Stimulated activated naive B cell treated with anti-CD40 and anti-IgM and Interleukin-4, amounts not matched to agents 10 μg/mL and 1 μg/mL and 100 μg/mL, for 72 hours (primary cell): ENCODE results near the gene ADGRV1.
"Not testable (repeated sequence)": the region's sequence is repeated elsewhere in the genome, so short reads cannot be mapped to it uniquely, and the experiment has no call there.

Experiments
- ATAC-seq, 2 donors: fragments of 150-1000 bp; cut with Tn5 transposase; replicated peaks; 2 replicates each; pipeline ENCODE4 v1.10.0; 2021; ENCODE audit warnings: moderate library complexity in 1 of 2
- DNase-seq: peaks from one replicate; pipeline ENCODE4 v3.0.0; 2021
- H3K27ac Mint-ChIP-seq: one replicate; pipeline ENCODE4 v1.8.0; 2022; ENCODE audit warnings: mild to moderate bottlenecking, mixed read lengths
- H3K27me3 Mint-ChIP-seq, 2 donors: one replicate each; pipeline ENCODE4 v1.8.0; 2022; ENCODE audit warnings: mixed read lengths in 2 of 2
- H3K36me3 Mint-ChIP-seq, 2 donors: one replicate each; pipeline ENCODE4 v1.8.0; 2022; ENCODE audit warnings: mixed read lengths in 2 of 2, mild to moderate bottlenecking in 1 of 2
- H3K4me1 Mint-ChIP-seq, 2 donors: one replicate each; pipeline ENCODE4 v1.8.0; 2022; ENCODE audit warnings: mixed read lengths in 2 of 2, mild to moderate bottlenecking in 1 of 2
- H3K4me3 Mint-ChIP-seq, 2 donors: one replicate each; pipeline ENCODE4 v1.8.0; 2022; ENCODE audit warnings: mild to moderate bottlenecking in 2 of 2, mixed read lengths in 2 of 2, moderate library complexity in 1 of 2
- H3K9me3 Mint-ChIP-seq, 2 donors: one replicate each; pipeline ENCODE4 v1.8.0; 2022; ENCODE audit warnings: mixed read lengths in 2 of 2, mild to moderate bottlenecking in 1 of 2

Gene ADGRV1

DNA sequence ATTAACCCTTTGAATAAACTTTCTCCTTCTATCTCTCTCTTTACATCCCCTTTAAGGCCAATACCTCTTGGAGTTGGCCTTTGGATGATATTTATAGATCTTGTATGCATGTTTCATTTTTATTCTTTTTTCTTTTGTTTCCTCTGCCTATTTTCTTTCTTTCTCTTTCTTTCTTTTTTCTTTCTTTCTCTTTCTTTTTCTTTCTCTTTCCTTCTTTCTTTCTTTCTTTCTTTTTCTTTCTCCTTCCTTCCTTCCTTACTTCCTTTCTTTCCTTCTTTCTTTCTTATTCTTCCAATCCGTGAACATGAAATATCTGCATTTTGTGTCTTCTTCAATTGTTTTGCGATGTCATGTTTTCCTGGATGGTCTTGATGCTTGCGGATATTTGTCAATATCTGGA is 276.1 kb downstream of the ADGRV1 start:
- no peak for ATAC-seq
- Mint-ChIP-seq H3K9me3 (peaks cover 0 to 3% of the 10 kb centered on the region in 2 donors), H3K4me1 (no peaks in the 10 kb centered on the region), H3K27ac (no peak overlapping the region), H3K36me3 (no peaks in the 10 kb centered on the region), H3K27me3 (peaks cover 3 to 20% of the 10 kb centered on the region in 2 donors), H3K4me3 (no peak overlapping the region)
- no peak for DNase-seq

DNA sequence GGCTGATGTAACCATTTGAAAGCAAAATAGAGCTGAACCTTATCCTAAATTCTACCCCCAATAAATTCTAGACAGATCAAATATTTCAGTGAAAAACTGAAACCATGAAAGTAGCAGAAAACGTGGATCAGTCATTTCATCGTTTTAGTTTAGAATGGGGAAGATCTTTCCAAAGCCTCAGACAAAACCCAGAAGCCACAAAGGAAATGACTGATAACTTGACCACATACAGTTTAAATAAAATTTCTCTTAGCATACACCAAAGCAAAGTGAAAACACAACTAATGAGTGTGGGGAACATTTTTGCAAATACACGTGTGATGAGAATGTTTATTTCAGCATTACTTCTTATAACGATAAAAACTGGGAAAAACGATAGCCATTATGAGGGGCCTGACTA is 284.8 kb downstream of the ADGRV1 start:
- Mint-ChIP-seq H3K4me3 (no peak overlapping the region), H3K27me3 (peaks cover 12 to 22% of the 10 kb centered on the region in 2 donors), H3K36me3 (peaks cover 0 to 2% of the 10 kb centered on the region in 2 donors), H3K9me3 (peaks cover 0 to 2% of the 10 kb centered on the region in 2 donors), H3K27ac (no peak overlapping the region), H3K4me1 (no peaks in the 10 kb centered on the region)
- ATAC-seq (peak in 1 of 2 donors; percentile 42), DNase-seq (no peak)

DNA sequence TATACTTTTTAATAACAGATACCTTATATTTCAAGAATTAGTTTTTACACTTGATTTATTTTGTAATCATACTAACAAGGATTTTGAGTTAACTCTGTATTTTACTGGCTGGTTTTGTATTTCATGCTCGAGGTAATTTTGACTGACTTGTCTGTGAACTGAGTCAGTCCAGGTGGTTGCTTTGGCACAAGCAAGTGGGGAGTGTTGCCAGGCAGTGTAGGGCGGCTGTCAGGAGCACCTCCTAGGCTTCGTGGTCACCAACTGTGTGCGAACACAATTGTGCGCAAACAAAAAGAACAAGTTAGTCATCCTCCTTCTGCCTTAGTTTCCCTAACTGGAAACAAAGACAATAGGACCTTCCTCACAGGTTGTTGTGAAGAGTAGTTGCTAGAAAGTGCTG is 286.3 kb downstream of the ADGRV1 start:
- H3K4me1 Mint-ChIP-seq, result no peaks in the 10 kb centered on the region
- ATAC-seq (no peak), DNase-seq (no peak)
- H3K9me3 Mint-ChIP-seq, result peaks cover 0 to 2% of the 10 kb centered on the region in 2 donors
- H3K4me3 Mint-ChIP-seq, result no peak overlapping the region
- no peak overlapping the region for H3K27ac Mint-ChIP-seq
- peaks cover 9 to 10% of the 10 kb centered on the region in 2 donors for H3K27me3 Mint-ChIP-seq
- peaks cover 0 to 2% of the 10 kb centered on the region in 2 donors for H3K36me3 Mint-ChIP-seq

DNA sequence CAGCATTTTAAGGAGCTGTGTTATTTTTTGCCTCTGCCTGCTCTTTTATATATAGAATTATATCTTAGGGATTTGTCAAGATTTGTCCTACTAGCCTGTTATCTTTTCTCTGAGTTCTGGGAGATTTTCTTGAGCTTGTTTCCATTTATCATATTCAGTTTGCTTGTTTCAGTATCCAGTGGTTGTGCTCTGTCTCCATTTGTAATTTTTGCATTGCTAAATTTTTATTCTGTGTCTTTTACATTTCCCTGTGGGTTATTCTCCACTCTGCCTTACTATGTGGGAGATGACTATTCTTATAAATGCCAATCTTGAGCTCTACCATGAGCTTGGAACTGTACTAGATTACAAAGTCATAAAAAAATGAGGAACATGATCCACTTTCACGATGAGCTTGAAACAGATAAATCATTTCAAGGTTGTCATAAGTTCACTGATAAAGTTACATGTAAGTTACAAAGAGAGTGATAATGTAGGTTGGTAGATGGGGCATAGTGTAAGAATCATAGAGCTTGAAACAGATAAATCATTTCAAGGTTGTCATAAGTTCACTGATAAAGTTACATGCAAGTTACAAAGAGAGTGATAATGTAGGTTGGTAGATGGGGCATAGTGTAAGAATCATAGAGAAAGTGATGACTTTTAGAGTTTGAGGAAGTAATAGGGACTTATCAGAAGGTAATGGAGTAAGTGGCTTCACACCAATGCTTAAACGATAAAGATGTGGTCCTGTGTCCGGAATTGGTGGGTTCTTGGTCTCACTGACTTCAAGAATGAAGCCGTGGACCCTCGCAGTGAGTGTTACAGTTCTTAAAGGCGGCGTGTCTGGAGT is 287.3 kb downstream of the ADGRV1 start:
- ATAC-seq, result peak; percentile 51 to 57

DNA sequence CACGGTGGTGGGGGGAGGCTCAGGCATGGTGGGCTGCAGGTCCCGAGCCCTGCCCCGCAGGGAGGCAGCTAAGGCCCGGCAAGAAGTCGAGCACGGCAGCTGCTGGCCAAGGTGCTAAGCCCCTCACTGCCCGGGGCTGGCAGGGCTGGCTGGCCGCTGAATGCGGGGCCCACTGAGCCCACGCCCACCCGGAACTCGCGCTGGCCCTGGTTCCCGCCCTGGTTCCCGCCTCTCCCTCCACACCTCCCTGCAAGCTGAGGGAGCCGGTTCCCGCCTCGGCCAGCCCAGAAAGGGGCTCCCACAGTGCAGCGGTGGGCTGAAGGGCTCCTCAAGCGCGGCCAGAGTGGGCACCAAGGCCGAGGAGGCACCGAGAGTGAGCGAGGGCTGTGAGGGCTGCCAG is 289.0 kb downstream of the ADGRV1 start:
- H3K27me3 Mint-ChIP-seq, DNase-seq, ATAC-seq, H3K4me3 Mint-ChIP-seq, H3K4me1 Mint-ChIP-seq, H3K9me3 Mint-ChIP-seq, H3K36me3 Mint-ChIP-seq, H3K27ac Mint-ChIP-seq: not testable (repeated sequence)

More for the DNA sequence above, 287.3 kb downstream of the ADGRV1 start:
- Mint-ChIP-seq H3K9me3 (peaks cover 0 to 2% of the 10 kb centered on the region in 2 donors), H3K27me3 (peaks cover 4 to 9% of the 10 kb centered on the region in 2 donors), H3K4me3 (no peak overlapping the region), H3K27ac (no peak overlapping the region), H3K4me1 (no peaks in the 10 kb centered on the region), H3K36me3 (peaks cover 0 to 2% of the 10 kb centered on the region in 2 donors)
- DNase-seq, result no peak

- no peak overlapping the region for H3K4me3 Mint-ChIP-seq
- H3K36me3 Mint-ChIP-seq, result peaks cover 0 to 2% of the 10 kb centered on the region in 2 donors
- H3K9me3 Mint-ChIP-seq, result peaks cover 0 to 2% of the 10 kb centered on the region in 2 donors
- H3K4me1 Mint-ChIP-seq, result no peaks in the 10 kb centered on the region
- peak in 1 of 2 donors; percentile 23 for ATAC-seq
- H3K27me3 Mint-ChIP-seq, result peaks cover 0 to 9% of the 10 kb centered on the region in 2 donors
- H3K27ac Mint-ChIP-seq, result no peak overlapping the region
- no peak for DNase-seq
Observed at GRCh38 chr5:90849939-90850338, 291.3 kb downstream of the ADGRV1 start.

GRCh38 chr5:90852531-90852930 is 293.9 kb downstream of the ADGRV1 start:
- Mint-ChIP-seq H3K36me3 (no peaks in the 10 kb centered on the region), H3K27ac (no peak overlapping the region), H3K4me3 (no peak overlapping the region), H3K4me1 (no peaks in the 10 kb centered on the region), H3K27me3 (no peaks in the 10 kb centered on the region), H3K9me3 (no peaks in the 10 kb centered on the region)
- ATAC-seq (no peak), DNase-seq (no peak)

- DNase-seq (no peak), ATAC-seq (peak; percentile 38 to 45)
- H3K36me3 Mint-ChIP-seq, result no peaks in the 10 kb centered on the region
- H3K4me3 Mint-ChIP-seq, result no peak overlapping the region
- H3K27ac Mint-ChIP-seq, result no peak overlapping the region
- no peaks in the 10 kb centered on the region for H3K4me1 Mint-ChIP-seq
- H3K27me3 Mint-ChIP-seq, result no peaks in the 10 kb centered on the region
- H3K9me3 Mint-ChIP-seq, result no peaks in the 10 kb centered on the region
Observed at GRCh38 chr5:90853750-90854149, 295.2 kb downstream of the ADGRV1 start.

- no peaks in the 10 kb centered on the region for H3K9me3 Mint-ChIP-seq
- ATAC-seq (peak; percentile 78 to 79), DNase-seq (no peak)
- H3K27ac Mint-ChIP-seq, result no peak overlapping the region
- H3K27me3 Mint-ChIP-seq, result no peaks in the 10 kb centered on the region
- no peaks in the 10 kb centered on the region for H3K4me1 Mint-ChIP-seq
- H3K4me3 Mint-ChIP-seq, result no peak overlapping the region
- H3K36me3 Mint-ChIP-seq, result no peaks in the 10 kb centered on the region
Observed at GRCh38 chr5:90854169-90854568, 295.6 kb downstream of the ADGRV1 start.

DNA sequence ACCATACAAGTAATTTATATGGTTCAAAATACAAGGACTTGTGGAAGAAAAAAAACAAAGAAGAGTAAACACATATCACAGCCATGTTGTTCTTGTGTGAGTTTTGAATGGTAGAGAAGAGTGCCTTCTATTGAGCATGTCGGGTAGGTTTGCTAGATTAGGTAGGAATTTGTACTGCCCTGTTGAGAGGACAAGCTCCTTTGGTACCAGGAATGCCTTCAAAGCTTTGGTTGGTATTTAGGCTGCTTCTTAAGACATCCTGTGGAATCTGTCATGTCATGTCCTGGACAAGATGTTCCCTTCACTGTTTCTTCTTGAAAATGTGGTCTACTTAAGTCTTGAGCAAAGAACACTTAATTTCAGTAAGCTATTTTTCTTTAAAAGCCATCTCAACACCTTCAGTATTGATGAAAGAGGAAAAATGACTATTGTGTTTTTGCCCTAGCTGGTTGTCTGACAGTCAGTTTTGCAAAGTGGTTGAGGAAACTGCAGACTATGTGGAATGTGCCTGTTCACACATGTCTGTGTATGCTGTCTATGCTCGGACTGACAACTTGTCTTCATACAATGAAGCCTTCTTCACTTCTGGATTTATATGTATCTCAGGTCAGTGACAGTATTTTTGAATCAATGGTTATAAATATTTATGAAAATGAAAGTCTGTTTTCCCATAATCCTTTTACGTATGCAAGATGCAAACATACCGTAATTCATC is 296.9 kb downstream of the ADGRV1 start:
- DNase-seq (no peak), ATAC-seq (no peak)
- H3K27me3 Mint-ChIP-seq, result no peaks in the 10 kb centered on the region
- no peaks in the 10 kb centered on the region for H3K4me1 Mint-ChIP-seq
- H3K27ac Mint-ChIP-seq, result no peak overlapping the region
- H3K36me3 Mint-ChIP-seq, result no peaks in the 10 kb centered on the region
- no peak overlapping the region for H3K4me3 Mint-ChIP-seq
- H3K9me3 Mint-ChIP-seq, result no peaks in the 10 kb centered on the region

DNA sequence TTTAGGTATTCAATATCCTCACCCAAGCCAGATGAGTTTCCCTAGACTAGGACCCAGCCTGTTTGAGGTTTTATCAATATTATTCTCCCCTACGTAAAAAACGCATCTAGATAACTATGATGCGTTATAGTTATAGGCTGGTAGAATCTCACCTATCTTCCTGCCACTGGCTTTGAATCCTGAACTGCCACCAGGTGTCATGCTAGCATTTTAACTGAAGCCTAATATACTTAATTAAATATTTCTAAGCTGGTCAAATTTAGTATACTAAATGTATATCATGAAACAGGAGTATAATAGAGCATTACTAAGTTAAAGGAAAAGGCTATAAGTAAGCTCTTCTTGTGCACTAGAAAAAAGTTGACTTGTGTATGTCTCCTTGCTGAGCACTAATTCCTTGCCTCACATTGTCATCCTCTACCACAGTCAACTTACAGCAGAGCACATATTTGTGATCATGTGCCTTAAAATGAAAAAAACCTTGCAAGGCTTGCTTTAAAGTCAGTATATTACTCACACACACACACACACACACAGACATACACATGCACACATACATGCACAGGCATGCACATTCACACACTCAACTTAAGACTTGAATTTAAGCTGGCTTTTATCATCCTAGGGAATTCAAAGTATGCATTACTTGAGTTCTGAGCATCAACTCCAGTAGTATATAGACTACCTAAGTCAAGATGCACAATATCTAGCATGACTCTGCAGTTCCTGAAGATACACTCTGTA is 303.4 kb downstream of the ADGRV1 start:
- DNase-seq (no peak), ATAC-seq (no peak)
- H3K4me1 Mint-ChIP-seq, result no peaks in the 10 kb centered on the region
- H3K4me3 Mint-ChIP-seq, result no peak overlapping the region
- no peaks in the 10 kb centered on the region for H3K9me3 Mint-ChIP-seq
- no peaks in the 10 kb centered on the region for H3K36me3 Mint-ChIP-seq
- H3K27ac Mint-ChIP-seq, result no peak overlapping the region
- H3K27me3 Mint-ChIP-seq, result no peaks in the 10 kb centered on the region

DNA sequence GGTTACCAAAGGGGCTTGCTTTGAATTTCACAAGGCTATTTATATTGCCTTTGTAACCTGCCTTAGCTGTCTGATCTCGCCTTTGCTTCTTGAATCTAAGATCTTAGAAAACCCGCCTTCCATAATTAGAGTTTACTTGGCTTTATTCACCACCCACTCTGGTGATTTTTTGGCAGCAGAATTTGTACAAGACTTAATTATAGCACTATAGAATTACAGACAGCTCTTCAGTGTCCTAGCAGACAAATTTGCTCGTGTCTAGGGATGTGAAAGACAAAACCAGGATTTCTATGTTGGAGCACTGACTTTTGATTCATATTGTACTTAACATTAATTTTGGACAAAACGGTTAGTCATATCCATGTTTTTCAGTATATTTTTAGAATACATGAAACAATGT is 306.6 kb downstream of the ADGRV1 start:
- no peaks in the 10 kb centered on the region for H3K36me3 Mint-ChIP-seq
- ATAC-seq, result no peak
- H3K27me3 Mint-ChIP-seq, result peaks cover 7 to 9% of the 10 kb centered on the region in 2 donors
- H3K4me1 Mint-ChIP-seq, result no peaks in the 10 kb centered on the region
- no peaks in the 10 kb centered on the region for H3K9me3 Mint-ChIP-seq
- H3K4me3 Mint-ChIP-seq, result no peak overlapping the region
- no peak for DNase-seq
- H3K27ac Mint-ChIP-seq, result no peak overlapping the region

GRCh38 chr5:90866333-90866732 is 307.7 kb downstream of the ADGRV1 start:
- no peak overlapping the region for H3K4me3 Mint-ChIP-seq
- no peaks in the 10 kb centered on the region for H3K4me1 Mint-ChIP-seq
- no peak for DNase-seq
- H3K27ac Mint-ChIP-seq, result no peak overlapping the region
- no peaks in the 10 kb centered on the region for H3K9me3 Mint-ChIP-seq
- peak; percentile 63 to 65 for ATAC-seq
- H3K36me3 Mint-ChIP-seq, result no peaks in the 10 kb centered on the region
- peaks cover 7 to 13% of the 10 kb centered on the region in 2 donors for H3K27me3 Mint-ChIP-seq

DNA sequence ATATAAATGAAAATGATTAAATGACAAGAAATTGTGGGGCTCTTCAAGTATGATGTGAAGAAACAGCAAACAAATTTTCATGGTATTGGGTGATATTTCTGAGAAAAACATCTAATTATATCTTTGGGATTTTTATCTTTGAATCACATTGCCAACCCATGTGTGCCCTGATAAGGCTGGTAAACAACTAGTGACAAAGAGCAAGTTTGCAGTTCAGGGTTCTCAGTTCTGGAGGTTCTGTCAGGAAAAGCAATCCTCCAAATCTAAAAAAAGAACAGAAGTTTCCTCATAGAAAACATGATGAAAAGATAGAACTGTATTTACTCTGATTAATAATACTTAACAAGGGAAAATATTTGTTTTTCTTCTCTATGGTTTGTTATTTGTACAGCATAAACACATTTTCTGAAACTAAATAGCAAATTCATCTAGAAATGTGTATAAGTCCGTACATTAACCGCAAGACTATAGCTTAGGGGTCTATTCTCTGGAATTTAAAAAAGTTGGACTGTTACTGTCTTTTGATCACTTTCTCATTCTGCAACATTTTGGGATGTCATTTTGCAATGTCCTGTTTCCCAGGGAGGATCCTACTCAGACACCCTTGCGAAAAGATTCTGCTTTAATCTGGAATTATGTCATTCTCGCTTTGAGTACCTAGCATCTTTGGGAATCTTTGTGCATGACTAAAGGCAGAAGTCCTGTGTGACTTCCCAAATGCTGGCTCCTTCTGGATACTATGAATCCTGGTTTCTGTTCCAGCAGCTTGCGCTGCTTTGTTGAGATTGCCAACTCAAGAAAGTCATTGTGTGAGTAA is 308.5 kb downstream of the ADGRV1 start:
- Mint-ChIP-seq H3K4me1 (no peaks in the 10 kb centered on the region), H3K36me3 (no peaks in the 10 kb centered on the region), H3K4me3 (no peak overlapping the region), H3K27me3 (peaks cover 7 to 13% of the 10 kb centered on the region in 2 donors), H3K27ac (no peak overlapping the region), H3K9me3 (no peaks in the 10 kb centered on the region)
- DNase-seq, result no peak
- ATAC-seq, result no peak
